HEK293 (cell line): ENCODE data around the gene CHEK1.
A peak's percentile ranks its signal among the peaks of the same experiment; 100 is the strongest.

Experiments used
- AEBP2 ChIP-seq: fragments of 450-650 bp; formaldehyde crosslinking; IDR thresholded peaks from 2 replicates; pipeline ENCODE4 v1.5.1; 2016; ENCODE audit warnings: missing biosample characterization, missing genetic modification characterization, borderline replicate concordance
- ATF2 ChIP-seq: fragments of 450-650 bp; formaldehyde crosslinking; IDR thresholded peaks from 2 replicates; pipeline ENCODE4 v1.5.1; 2016; ENCODE audit warnings: missing biosample characterization, missing genetic modification characterization, low read depth
- EGR2 ChIP-seq: fragments of 450-650 bp; formaldehyde crosslinking; IDR thresholded peaks from 2 replicates; pipeline ENCODE4 v1.5.1; 2016; ENCODE audit warnings: low read depth, missing biosample characterization, missing genetic modification characterization
- ELK4 ChIP-seq: IDR thresholded peaks from 2 replicates; pipeline ENCODE4 v1.6.1; 2011; ENCODE audit warnings: mild to moderate bottlenecking, low read depth, low read length, borderline replicate concordance
- MYNN ChIP-seq: fragments of 450-650 bp; formaldehyde crosslinking; IDR thresholded peaks from 2 replicates; pipeline ENCODE4 v1.5.1; 2016; ENCODE audit warnings: missing biosample characterization, missing genetic modification characterization, borderline replicate concordance
- PRDM1 ChIP-seq: fragments of 450-650 bp; formaldehyde crosslinking; IDR thresholded peaks from 2 replicates; pipeline ENCODE4; 2016; ENCODE audit warnings: missing biosample characterization, missing genetic modification characterization
- SCRT2 ChIP-seq: fragments of 450-650 bp; formaldehyde crosslinking; IDR thresholded peaks from 2 replicates; pipeline ENCODE4 v1.5.1; 2016; ENCODE audit warnings: missing biosample characterization, missing genetic modification characterization
- ZBTB49 ChIP-seq: fragments of 450-650 bp; formaldehyde crosslinking; IDR thresholded peaks from 2 replicates; pipeline ENCODE4 v1.5.1; 2016; ENCODE audit warnings: missing biosample characterization, missing genetic modification characterization, low read depth
- ZNF114 ChIP-seq: fragments of 450-650 bp; formaldehyde crosslinking; IDR thresholded peaks from 2 replicates; pipeline ENCODE4 v1.5.0; 2017; ENCODE audit warnings: missing biosample characterization, missing genetic modification characterization
- ZNF121 ChIP-seq: fragments of 450-650 bp; formaldehyde crosslinking; IDR thresholded peaks from 2 replicates; pipeline ENCODE4 v1.5.1; 2016; ENCODE audit warnings: missing biosample characterization, missing genetic modification characterization
- ZNF132 ChIP-seq: fragments of 450-650 bp; formaldehyde crosslinking; IDR thresholded peaks from 2 replicates; pipeline ENCODE4 v1.5.1; 2017; ENCODE audit warnings: missing biosample characterization, missing genetic modification characterization, borderline replicate concordance
- ZNF157 ChIP-seq: fragments of 450-650 bp; formaldehyde crosslinking; IDR thresholded peaks from 2 replicates; pipeline ENCODE4 v1.5.1; 2016; ENCODE audit warnings: missing biosample characterization, missing genetic modification characterization
- ZNF18 ChIP-seq: fragments of 450-650 bp; formaldehyde crosslinking; IDR thresholded peaks from 2 replicates; pipeline ENCODE4 v1.5.1; 2016; ENCODE audit warnings: missing biosample characterization, missing genetic modification characterization
- ZNF184 ChIP-seq: fragments of 450-650 bp; IDR thresholded peaks from 2 replicates; pipeline ENCODE4 v1.5.1; 2018; ENCODE audit warnings: missing biosample characterization, mild to moderate bottlenecking, missing genetic modification characterization
- ZNF214 ChIP-seq: fragments of 450-650 bp; formaldehyde crosslinking; IDR thresholded peaks from 2 replicates; pipeline ENCODE4 v1.5.1; 2017; ENCODE audit warnings: missing biosample characterization, mild to moderate bottlenecking, missing genetic modification characterization, borderline replicate concordance
- ZNF292 ChIP-seq: fragments of 450-650 bp; formaldehyde crosslinking; IDR thresholded peaks from 2 replicates; pipeline ENCODE4 v1.5.1; 2016; ENCODE audit warnings: low read depth, missing biosample characterization, missing genetic modification characterization, borderline replicate concordance
- ZNF366 ChIP-seq: fragments of 450-650 bp; formaldehyde crosslinking; conservative IDR thresholded peaks from 2 replicates; pipeline ENCODE4 v1.5.1; 2016; ENCODE audit warnings: missing biosample characterization, missing genetic modification characterization
- ZNF433 ChIP-seq: fragments of 450-650 bp; formaldehyde crosslinking; IDR thresholded peaks from 2 replicates; pipeline ENCODE4 v1.5.1; 2016; ENCODE audit warnings: missing biosample characterization, missing genetic modification characterization, low read depth
- ZNF449 ChIP-seq: fragments of 450-650 bp; formaldehyde crosslinking; IDR thresholded peaks from 2 replicates; pipeline ENCODE4 v1.5.1; 2017; ENCODE audit warnings: missing biosample characterization, mild to moderate bottlenecking, missing genetic modification characterization, moderate library complexity
- ZNF513 ChIP-seq: fragments of 450-650 bp; IDR thresholded peaks from 2 replicates; pipeline ENCODE4 v1.5.1; 2018; ENCODE audit warnings: missing biosample characterization, missing genetic modification characterization
- ZNF561 ChIP-seq: fragments of 450-650 bp; IDR thresholded peaks from 2 replicates; pipeline ENCODE4 v1.5.1; 2018; ENCODE audit warnings: missing biosample characterization, missing genetic modification characterization, borderline replicate concordance
- ZNF704 ChIP-seq: fragments of 450-650 bp; formaldehyde crosslinking; IDR thresholded peaks from 2 replicates; pipeline ENCODE4 v1.5.1; 2016; ENCODE audit warnings: missing biosample characterization, missing genetic modification characterization
- ZNF768 ChIP-seq: fragments of 450-650 bp; formaldehyde crosslinking; IDR thresholded peaks from 2 replicates; pipeline ENCODE4 v1.5.1; 2018; ENCODE audit warnings: missing biosample characterization, mild to moderate bottlenecking, missing genetic modification characterization
- ZNF785 ChIP-seq: fragments of 450-650 bp; formaldehyde crosslinking; IDR thresholded peaks from 2 replicates; pipeline ENCODE4 v1.5.1; 2016; ENCODE audit warnings: missing biosample characterization, missing genetic modification characterization
- ZNF791 ChIP-seq: fragments of 450-650 bp; formaldehyde crosslinking; IDR thresholded peaks from 2 replicates; pipeline ENCODE4 v1.5.1; 2016; ENCODE audit warnings: missing biosample characterization, missing genetic modification characterization
- ZSCAN23 ChIP-seq: fragments of 450-650 bp; formaldehyde crosslinking; IDR thresholded peaks from 2 replicates; pipeline ENCODE4 v1.5.1; 2016; ENCODE audit warnings: missing biosample characterization, missing genetic modification characterization

Gene CHEK1

GRCh38 chr11:125592305-125593113 lies 32.5 kb upstream of the CHEK1 start, which contains the start of gene STT3A (continued):
- TF ChIP-seq ZNF121 (no peak), ZSCAN23 (tag by site-specific recombination) (no peak), SCRT2 (no peak), ZNF157 (tag by site-specific recombination) (no peak), ZNF18 (tag by site-specific recombination) (no peak), ELK4 (no peak), ZNF184 (tag by site-specific recombination) (no peak; the same call in 1 of the 2 replicates), ATF2 (tag by site-specific recombination) (peak; percentile 70), ZNF433 (no peak), ZNF214 (tag by site-specific recombination) (no peak), ZNF513 (tag by site-specific recombination) (no peak), ZNF449 (no peak), ZNF768 (tag by site-specific recombination) (no peak), ZNF561 (tag by site-specific recombination) (peak; percentile 84; the same call in 1 of the 2 replicates), MYNN (tag by site-specific recombination) (no peak), ZNF791 (tag by site-specific recombination) (no peak), PRDM1 (tag by site-specific recombination) (no peak), EGR2 (tag by site-specific recombination) (peak; percentile 63), ZNF292 (tag by site-specific recombination) (no peak), AEBP2 (tag by site-specific recombination) (no peak), ZNF132 (no peak), ZBTB49 (no peak), ZNF785 (tag by site-specific recombination) (no peak), ZNF366 (tag by site-specific recombination) (peak; percentile 90; the same call in 1 of the 2 replicates), ZNF114 (tag by site-specific recombination) (no peak), ZNF704 (tag by site-specific recombination) (no peak)
